RWPE1 (cell line): ENCODE results near the gene ADORA1.

ENCODE experiments used
- CTCF ChIA-PET: fragments of 350-600 bp; sonication (Branson Sonifier 250); formaldehyde crosslinking; extraction: SDS; loops from one replicate; lab custom pipeline; 2021; lab: Yijun Ruan, JAX
- POLR2A ChIA-PET: fragments of 400-600 bp; formaldehyde crosslinking; extraction: SDS; loops from one replicate; lab custom pipeline; 2020; ENCODE audit warnings: antibody characterized with exemption; ENCODE audit not compliant: low non-redundant PET; lab: Yijun Ruan, JAX
- DNase-seq: peaks from one replicate; pipeline ENCODE4 v3.0.0; 2012; ENCODE audit warnings: low spot score
- H3K27ac ChIP-seq: fragments of 450-650 bp; 2 replicates; pipeline ENCODE4 v1.5.1; 2017
- CTCF ChIP-seq: fragments of 450-650 bp; conservative IDR thresholded peaks from 2 replicates; pipeline ENCODE4 v1.5.1; 2017; ENCODE audit warnings: low read depth, mild to moderate bottlenecking

ADORA1 gene

GRCh38 chr1:203175827-203176241 is 48.3 kb downstream of the ADORA1 start:
- no peak for DNase-seq
- ChIA-PET POLR2A (no interaction called here), CTCF (interaction anchor here (0.6 to 3.1 kb wide), 7 partner anchors 40 to 180 kb away, joined by 3 to 20 read pairs (median 5); no protein-coding TSS in a partner anchor)
- TF ChIP-seq CTCF: no peak
- H3K27ac ChIP-seq: no peak overlapping the region

GRCh38 chr1:203176273-203177035 is 48.9 kb downstream of the ADORA1 start:
- ChIA-PET CTCF (interaction anchor here (0.5 to 3.1 kb wide), 7 partner anchors 18 to 137 kb away, joined by 3 to 20 read pairs (median 5); no protein-coding TSS in a partner anchor), POLR2A (no interaction called here)
- no peak for TF ChIP-seq CTCF
- no peak for DNase-seq
- no peak overlapping the region for H3K27ac ChIP-seq

GRCh38 chr1:203177036-203177405 is 49.5 kb downstream of the ADORA1 start:
- POLR2A ChIA-PET: no interaction called here
- TF ChIP-seq CTCF: no peak
- DNase-seq: no peak
- CTCF ChIA-PET: interaction anchor here (0.5 to 3.1 kb wide), 5 partner anchors 19 to 138 kb away, joined by 3 to 20 read pairs (median 5); no protein-coding TSS in a partner anchor
- H3K27ac ChIP-seq: no peak overlapping the region

GRCh38 chr1:203177470-203178039 is 50.0 kb downstream of the ADORA1 start:
- no peak overlapping the region for H3K27ac ChIP-seq
- CTCF ChIA-PET: interaction anchor here (1.3 to 3.1 kb wide), 3 partner anchors 38 to 138 kb away, joined by 3 to 20 read pairs (median 12); no protein-coding TSS in a partner anchor
- DNase-seq: no peak
- TF ChIP-seq CTCF: no peak
- POLR2A ChIA-PET: no interaction called here

- ChIA-PET POLR2A (no interaction called here), CTCF (interaction anchor here (0.7 to 1.4 kb wide), 3 partner anchors 14 to 57 kb away, joined by 3 read pairs; no protein-coding TSS in a partner anchor)
- DNase-seq: no peak
These were observed 50.6 kb downstream of the ADORA1 start for GRCh38 chr1:203178083-203178482.

More at GRCh38 chr1:203178083-203178482, 50.6 kb downstream of the ADORA1 start:
- H3K27ac ChIP-seq: no peak overlapping the region
- no peak for TF ChIP-seq CTCF
